DND-41 (cell line): Measurements from ENCODE around the gene LRP2BP.

Source experiments
- CTCF ChIP-seq: IDR thresholded peaks from 2 replicates; pipeline ENCODE4 v1.5.1; 2012; ENCODE audit warnings: borderline replicate concordance, low read length, moderate library complexity, mild to moderate bottlenecking; ENCODE audit not compliant: poor library complexity, severe bottlenecking; ENCODE audit errors: extremely low read depth
- EZH2 ChIP-seq: IDR thresholded peaks from 3 replicates; pipeline ENCODE4 v1.6.1; 2012; ENCODE audit warnings: borderline replicate concordance, low read depth, mild to moderate bottlenecking, moderate library complexity, low read length, inconsistent platforms; ENCODE audit not compliant: severe bottlenecking

- TF ChIP-seq CTCF (no peak), EZH2 (no peak)
Observed at GRCh38 chr4:185435466-185435865, 39.7 kb upstream of the LRP2BP start.
